ENCODE data around the gene NCKAP5.

Gene NCKAP5

DNA sequence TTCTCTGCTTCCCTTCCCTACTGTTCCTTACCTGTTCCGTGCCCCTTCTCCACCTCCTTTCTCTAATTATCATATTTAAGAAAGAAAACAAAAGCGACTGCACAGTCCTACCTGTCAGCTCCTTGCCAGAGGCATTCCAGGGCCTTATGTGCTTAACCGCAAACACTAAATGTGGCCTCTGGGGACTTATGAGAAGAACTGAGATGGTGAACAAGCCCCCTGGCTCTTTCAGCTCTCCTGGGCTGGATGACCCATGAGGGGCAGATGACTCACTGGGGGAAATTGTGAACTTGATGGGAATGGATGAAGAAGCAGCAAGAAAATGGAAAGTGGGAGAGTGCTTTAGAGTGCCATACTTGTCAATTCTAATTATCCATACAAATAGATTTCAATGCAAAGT, 792.0 kb downstream of the NCKAP5 start:
- TF ChIP-seq, protein P1, sequence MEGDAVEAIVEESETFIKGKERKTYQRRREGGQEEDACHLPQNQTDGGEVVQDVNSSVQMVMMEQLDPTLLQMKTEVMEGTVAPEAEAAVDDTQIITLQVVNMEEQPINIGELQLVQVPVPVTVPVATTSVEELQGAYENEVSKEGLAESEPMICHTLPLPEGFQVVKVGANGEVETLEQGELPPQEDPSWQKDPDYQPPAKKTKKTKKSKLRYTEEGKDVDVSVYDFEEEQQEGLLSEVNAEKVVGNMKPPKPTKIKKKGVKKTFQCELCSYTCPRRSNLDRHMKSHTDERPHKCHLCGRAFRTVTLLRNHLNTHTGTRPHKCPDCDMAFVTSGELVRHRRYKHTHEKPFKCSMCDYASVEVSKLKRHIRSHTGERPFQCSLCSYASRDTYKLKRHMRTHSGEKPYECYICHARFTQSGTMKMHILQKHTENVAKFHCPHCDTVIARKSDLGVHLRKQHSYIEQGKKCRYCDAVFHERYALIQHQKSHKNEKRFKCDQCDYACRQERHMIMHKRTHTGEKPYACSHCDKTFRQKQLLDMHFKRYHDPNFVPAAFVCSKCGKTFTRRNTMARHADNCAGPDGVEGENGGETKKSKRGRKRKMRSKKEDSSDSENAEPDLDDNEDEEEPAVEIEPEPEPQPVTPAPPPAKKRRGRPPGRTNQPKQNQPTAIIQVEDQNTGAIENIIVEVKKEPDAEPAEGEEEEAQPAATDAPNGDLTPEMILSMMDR (IDR thresholded peaks at IDR 0.05; ENCODE audit: low read depth, low read length) = no peak
- H3K4me3 ChIP-seq (ENCODE audit: low read depth, low read length) = no peak overlapping the region

DNA sequence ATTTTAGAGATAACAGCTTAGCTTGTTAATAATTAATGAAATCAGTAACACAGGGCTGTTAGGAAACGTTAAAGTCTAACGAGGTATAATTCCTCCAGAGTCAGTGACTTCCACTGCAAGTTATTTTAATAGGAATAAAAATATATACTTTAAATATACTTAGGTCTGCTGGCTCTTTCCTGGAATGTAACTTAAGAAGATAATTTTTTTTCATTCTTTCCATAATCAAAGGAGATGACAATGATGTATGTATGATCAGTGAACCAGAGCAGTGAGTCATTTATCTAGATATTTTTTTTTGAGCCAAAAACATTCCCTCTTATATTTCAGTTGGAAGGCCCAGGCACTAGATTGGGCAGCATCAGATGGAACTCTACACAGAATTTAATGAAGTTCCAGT, 794.1 kb downstream of the NCKAP5 start:
- no peak overlapping the region for H3K4me3 ChIP-seq (ENCODE audit: low read depth, low read length)
- TF ChIP-seq, protein P1 (IDR thresholded peaks at IDR 0.05; ENCODE audit: low read depth, low read length) = no peak

DNA sequence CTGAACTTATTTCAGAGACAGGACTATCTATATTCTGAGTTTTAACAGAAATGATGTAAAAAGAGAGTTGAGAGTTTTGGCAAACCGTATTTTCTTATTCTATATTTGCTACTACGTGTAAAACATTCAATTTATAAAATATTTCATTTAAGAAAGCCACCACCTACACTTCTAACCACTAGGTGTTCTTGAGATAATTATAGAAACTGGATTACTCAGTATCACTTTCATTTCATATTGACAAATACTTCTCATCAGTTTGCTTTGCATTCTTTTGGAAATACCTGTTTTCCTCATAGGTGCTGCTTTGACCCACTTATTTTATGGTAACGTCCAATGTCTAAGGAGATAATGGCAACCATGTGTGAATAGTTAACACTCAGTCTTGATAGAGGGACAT, 794.9 kb downstream of the NCKAP5 start:
- TF ChIP-seq, protein P1 (IDR thresholded peaks at IDR 0.05; ENCODE audit: low read depth, low read length) = no peak
- H3K4me3 ChIP-seq (ENCODE audit: low read depth, low read length) = no peak overlapping the region

DNA sequence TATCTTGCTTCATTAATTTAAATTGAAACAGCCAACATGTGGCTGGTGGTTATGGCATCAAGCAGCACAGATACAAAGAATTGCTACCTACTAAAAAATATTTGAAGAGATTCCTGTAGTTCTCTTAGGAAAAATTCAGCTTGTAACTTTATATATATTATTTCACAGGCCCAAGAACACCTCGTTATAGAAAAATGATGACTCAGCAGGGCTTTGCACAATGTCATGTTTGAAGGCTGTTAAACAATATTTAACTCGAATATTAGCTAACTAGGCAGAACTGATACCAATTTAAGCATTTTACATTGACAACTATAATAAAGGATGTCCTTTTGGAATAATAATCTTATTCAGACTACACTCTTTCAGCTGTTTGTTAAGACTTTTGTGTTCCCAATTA, 795.9 kb downstream of the NCKAP5 start:
- no peak overlapping the region for H3K4me3 ChIP-seq (ENCODE audit: low read depth, low read length)
- TF ChIP-seq, protein P1 (IDR thresholded peaks at IDR 0.05; ENCODE audit: low read depth, low read length) = no peak

DNA sequence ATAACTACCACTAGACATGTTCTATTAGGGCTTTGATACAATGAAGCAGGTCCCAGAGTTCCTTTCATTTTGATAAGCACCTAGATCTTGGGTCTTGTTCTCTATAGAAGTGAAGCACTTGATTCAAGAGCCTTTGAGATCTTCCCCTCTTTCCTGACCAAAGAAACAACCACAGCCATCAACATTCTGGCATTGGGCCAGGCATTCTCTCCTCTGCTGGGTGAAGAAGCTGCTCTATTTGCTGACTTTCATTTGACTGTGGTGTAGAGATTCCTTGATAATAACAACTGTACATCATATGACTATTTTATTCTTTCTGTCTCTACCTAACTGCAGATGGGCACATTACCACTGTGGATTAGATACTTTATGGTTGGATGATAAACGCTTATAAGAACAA, 801.7 kb downstream of the NCKAP5 start:
- TF ChIP-seq, protein P1 (IDR thresholded peaks at IDR 0.05; ENCODE audit: low read depth, low read length) = no peak
- no peak overlapping the region for H3K4me3 ChIP-seq (ENCODE audit: low read depth, low read length)

DNA sequence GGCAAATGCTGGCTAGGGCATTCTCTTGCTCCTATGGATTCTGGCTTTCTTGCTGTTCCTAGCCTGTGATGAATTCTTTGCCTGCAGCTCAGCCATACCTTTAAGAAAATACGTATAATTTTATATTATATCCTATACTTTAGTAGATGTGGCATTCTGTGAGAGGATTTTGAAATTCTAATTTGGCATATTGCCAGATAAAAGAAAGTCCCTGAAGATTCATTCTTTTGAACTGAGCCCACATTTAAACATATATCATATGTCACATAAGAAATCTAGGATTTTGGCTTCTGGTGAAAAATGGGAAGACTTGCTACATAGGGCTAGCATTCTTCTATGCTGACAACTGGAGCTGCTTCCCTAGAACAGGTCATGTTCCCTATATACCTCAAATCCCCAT, 806.8 kb downstream of the NCKAP5 start:
- H3K4me3 ChIP-seq (ENCODE audit: low read depth, low read length) = no peak overlapping the region
- TF ChIP-seq, protein P1 (IDR thresholded peaks at IDR 0.05; ENCODE audit: low read depth, low read length) = no peak

DNA sequence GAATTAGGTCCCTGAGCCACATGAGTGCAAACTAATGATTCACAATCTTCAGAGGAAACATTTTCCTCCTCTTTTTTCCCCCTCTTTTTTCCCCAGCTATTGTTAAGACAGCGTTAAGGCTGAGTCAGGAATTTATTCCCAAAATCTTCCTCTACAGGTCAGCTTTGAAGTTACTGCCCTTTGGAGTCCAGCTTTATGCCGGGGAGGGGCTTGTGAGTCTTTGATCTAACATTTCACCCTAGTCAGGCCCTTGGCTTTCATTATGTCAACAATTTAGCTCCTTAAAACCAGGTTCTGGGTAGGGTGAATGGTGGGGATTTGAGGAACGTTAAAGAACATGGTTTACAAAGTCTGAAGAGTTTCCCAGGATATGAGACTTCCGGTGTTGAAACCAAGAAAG, 807.3 kb downstream of the NCKAP5 start:
- no peak overlapping the region for H3K4me3 ChIP-seq (ENCODE audit: low read depth, low read length)
- TF ChIP-seq, protein P1 (IDR thresholded peaks at IDR 0.05; ENCODE audit: low read depth, low read length) = no peak
